ENCODE measurements around the gene SETBP1.

SETBP1 gene

GRCh38 chr18:44950685-44951195 lies 270.1 kb downstream of the SETBP1 start:
- DNase-seq = no peak

GRCh38 chr18:44951748-44952147 lies 271.1 kb downstream of the SETBP1 start:
- DNase-seq = no peak

GRCh38 chr18:44954257-44954656 lies 273.6 kb downstream of the SETBP1 start:
- no peak for DNase-seq

- DNase-seq = no peak
These were observed 275.1 kb downstream of the SETBP1 start for GRCh38 chr18:44955825-44956224.

GRCh38 chr18:44957025-44957424 lies 276.3 kb downstream of the SETBP1 start:
- DNase-seq = no peak

- no peak for DNase-seq
These were observed 276.8 kb downstream of the SETBP1 start for GRCh38 chr18:44957461-44957860.

GRCh38 chr18:44958040-44958439 lies 277.4 kb downstream of the SETBP1 start:
- no peak for DNase-seq

- DNase-seq = no peak
These were observed 277.8 kb downstream of the SETBP1 start for GRCh38 chr18:44958455-44958854.

GRCh38 chr18:44959013-44959412 lies 278.3 kb downstream of the SETBP1 start:
- no peak for DNase-seq

GRCh38 chr18:44960580-44960979 lies 279.9 kb downstream of the SETBP1 start:
- DNase-seq = no peak

- DNase-seq = no peak
These were observed 280.8 kb downstream of the SETBP1 start for GRCh38 chr18:44961288-44961995.

- no peak for DNase-seq
These were observed 286.9 kb downstream of the SETBP1 start for GRCh38 chr18:44967599-44967998.

GRCh38 chr18:44968336-44968735 lies 287.6 kb downstream of the SETBP1 start:
- no peak for DNase-seq

- no peak for DNase-seq
These were observed 288.6 kb downstream of the SETBP1 start for GRCh38 chr18:44969214-44969795.

- DNase-seq = no peak
These were observed 292.6 kb downstream of the SETBP1 start for GRCh38 chr18:44973282-44973681.

GRCh38 chr18:44974174-44974573 lies 293.5 kb downstream of the SETBP1 start:
- no peak for DNase-seq

GRCh38 chr18:44977856-44978255 lies 297.2 kb downstream of the SETBP1 start:
- DNase-seq = no peak

- DNase-seq = no peak
These were observed 299.1 kb downstream of the SETBP1 start for GRCh38 chr18:44979748-44980147.

- DNase-seq = no peak
These were observed 300.4 kb downstream of the SETBP1 start for GRCh38 chr18:44981121-44981520.

GRCh38 chr18:44986933-44987332 lies 306.2 kb downstream of the SETBP1 start:
- DNase-seq = no peak

- DNase-seq = no peak
These were observed 306.7 kb downstream of the SETBP1 start for GRCh38 chr18:44987371-44987770.

- no peak for DNase-seq
These were observed 308.3 kb downstream of the SETBP1 start for GRCh38 chr18:44988821-44989587.

GRCh38 chr18:44996261-44996660 lies 315.6 kb downstream of the SETBP1 start:
- no peak for DNase-seq

GRCh38 chr18:44997174-44997573 lies 316.5 kb downstream of the SETBP1 start:
- no peak for DNase-seq
